WI38 (cell line): Measurements from ENCODE around the gene ZNF554.

ENCODE experiments used
- H3K4me3 ChIP-seq: 2 replicates; pipeline ENCODE4 v1.5.1; 2011; ENCODE audit warnings: low read depth, mild to moderate bottlenecking, control low read depth, low read length
- CTCF ChIP-seq: IDR thresholded peaks from 2 replicates; pipeline ENCODE4 v1.5.1; 2012; ENCODE audit warnings: low read depth, mild to moderate bottlenecking, control low read depth, low read length

ZNF554 gene

GRCh38 chr19:2811221-2811722 lies 8.4 kb upstream of the ZNF554 start:
- no peak for TF ChIP-seq CTCF
- H3K4me3 ChIP-seq: no peak overlapping the region

GRCh38 chr19:2811735-2812413 lies 7.8 kb upstream of the ZNF554 start:
- no peak overlapping the region for H3K4me3 ChIP-seq
- TF ChIP-seq CTCF: no peak

GRCh38 chr19:2812414-2813234 lies 7.0 kb upstream of the ZNF554 start:
- TF ChIP-seq CTCF: no peak
- H3K4me3 ChIP-seq: no peak overlapping the region

GRCh38 chr19:2813235-2814160 lies 6.2 kb upstream of the ZNF554 start:
- no peak for TF ChIP-seq CTCF
- no peak overlapping the region for H3K4me3 ChIP-seq

- H3K4me3 ChIP-seq: no peak overlapping the region
- TF ChIP-seq CTCF: no peak
These were observed 5.2 kb upstream of the ZNF554 start for GRCh38 chr19:2814426-2814825.

- no peak for TF ChIP-seq CTCF
- no peak overlapping the region for H3K4me3 ChIP-seq
These were observed 4.5 kb upstream of the ZNF554 start for GRCh38 chr19:2815191-2815614.
